GM19351 (cell line): ENCODE results near the gene PYY.
"Not testable (repeated sequence)": the region's sequence is repeated elsewhere in the genome, so short reads cannot be mapped to it uniquely, and the experiment has no call there.

Experiments used
- ATAC-seq: cut with Tn5 transposase; IDR thresholded peaks from one replicate; pipeline ENCODE4 v1.9.1; 2021; ENCODE audit warnings: mild to moderate bottlenecking, moderate library complexity; ENCODE audit not compliant: unreplicated experiment

PYY gene

GRCh38 chr17:43949781-43950180 is 4.0 kb downstream of the PYY start:
- no peak for ATAC-seq

DNA sequence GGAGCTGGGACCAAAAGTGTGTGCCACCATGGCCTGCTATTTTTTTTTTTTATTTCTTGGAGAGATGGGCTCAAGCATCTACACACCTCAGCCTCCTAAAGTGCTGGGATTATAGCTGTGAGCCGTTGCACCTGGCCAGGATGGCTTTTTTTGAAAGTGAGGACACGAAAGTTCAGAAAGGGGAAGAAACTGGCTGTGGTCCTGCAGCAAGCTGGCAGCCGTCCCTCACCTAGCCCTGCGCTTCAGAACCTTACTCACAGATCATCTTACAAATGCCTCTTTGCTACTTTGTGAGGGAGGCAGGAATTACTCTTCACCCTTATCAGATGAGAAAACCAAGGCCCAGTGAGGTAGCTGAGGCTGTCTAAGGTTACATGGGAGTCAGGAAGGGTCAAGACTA is 7.0 kb downstream of the PYY start:
- ATAC-seq: no peak

GRCh38 chr17:43945074-43945829 is 8.5 kb downstream of the PYY start:
- ATAC-seq: no peak

- ATAC-seq: no peak
Observed at GRCh38 chr17:43942051-43942685, 11.6 kb downstream of the PYY start, which contains the start of gene PPY. TSS of gene PPY (minus strand) at chr17:43942476. CDS start at chr17:43941654, 822 bp downstream.

- ATAC-seq: no peak
Observed at GRCh38 chr17:43940630-43941029, 13.1 kb downstream of the PYY start.

GRCh38 chr17:43939886-43940285 is 13.9 kb downstream of the PYY start:
- ATAC-seq: no peak

DNA sequence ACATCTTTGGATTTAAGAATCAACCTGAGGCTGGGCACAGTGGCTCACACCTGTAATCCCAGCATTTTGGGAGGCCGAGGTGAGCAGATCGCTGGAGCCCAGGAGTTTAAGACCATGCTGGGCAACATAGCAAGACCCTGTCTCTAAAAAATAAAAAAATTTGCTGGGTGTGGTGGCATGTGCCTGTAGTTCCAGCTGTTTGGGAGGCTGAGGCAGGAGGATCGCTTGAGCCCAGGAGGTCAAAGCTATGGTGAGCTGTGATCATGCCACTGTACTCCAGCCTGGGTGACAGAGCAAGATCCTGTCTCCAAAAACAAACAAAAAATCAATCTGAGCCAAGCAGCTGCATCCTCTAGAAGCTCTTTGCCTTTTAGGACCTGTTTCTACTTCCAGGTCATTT is 14.3 kb downstream of the PYY start:
- not testable (repeated sequence) for ATAC-seq

GRCh38 chr17:43938838-43939182 is 14.9 kb downstream of the PYY start:
- no peak for ATAC-seq

GRCh38 chr17:43936434-43936833 is 17.3 kb downstream of the PYY start:
- no peak for ATAC-seq

GRCh38 chr17:43935926-43936261 is 17.8 kb downstream of the PYY start:
- no peak for ATAC-seq

DNA sequence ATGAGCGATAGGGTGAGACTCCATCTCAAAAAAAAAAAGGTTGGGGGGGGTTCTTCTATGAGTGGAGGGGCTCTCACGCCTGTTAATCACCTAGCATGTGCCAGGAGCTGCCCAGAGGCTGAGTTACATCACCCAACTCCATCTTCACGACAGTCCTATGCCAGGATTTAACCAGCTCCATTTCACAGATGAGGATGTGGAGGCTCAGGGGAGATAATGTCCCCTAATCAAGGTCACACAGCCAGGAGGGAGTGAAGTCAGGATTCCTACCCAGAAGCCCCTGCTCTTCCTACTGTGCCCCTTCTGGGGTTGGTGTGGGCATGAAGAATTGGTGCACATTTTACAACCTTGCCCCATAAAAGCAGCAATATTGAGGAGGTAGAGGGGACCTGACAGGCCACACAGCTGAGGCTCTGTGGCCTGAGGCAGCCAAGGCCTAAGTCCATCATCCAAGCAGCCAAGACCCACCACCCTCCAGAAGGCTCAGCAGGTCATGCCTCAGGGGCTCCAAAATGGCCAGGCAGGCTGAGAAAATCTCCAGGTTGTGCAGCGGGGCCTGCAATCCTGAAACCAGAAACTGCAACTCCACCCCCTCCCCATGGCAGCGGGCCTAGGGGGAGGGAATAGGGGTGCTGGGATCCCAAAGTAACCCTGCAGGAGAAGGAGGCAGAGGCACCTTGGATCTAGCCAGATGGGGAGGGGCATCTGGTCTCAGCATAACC is 18.4 kb downstream of the PYY start:
- no peak for ATAC-seq

GRCh38 chr17:43932923-43933322 is 20.8 kb downstream of the PYY start:
- no peak for ATAC-seq

- ATAC-seq: no peak
Observed at GRCh38 chr17:43932357-43932756, 21.4 kb downstream of the PYY start.

GRCh38 chr17:43931062-43931571 is 22.6 kb downstream of the PYY start:
- no peak for ATAC-seq

GRCh38 chr17:43928609-43929008 is 25.1 kb downstream of the PYY start:
- ATAC-seq: no peak

- ATAC-seq: not testable (repeated sequence)
Observed at GRCh38 chr17:43927929-43928328, 25.8 kb downstream of the PYY start.

GRCh38 chr17:43927060-43927864 is 26.5 kb downstream of the PYY start:
- no peak for ATAC-seq

- ATAC-seq: no peak
Observed at GRCh38 chr17:43924558-43924957, 29.2 kb downstream of the PYY start.

- no peak for ATAC-seq
Observed at GRCh38 chr17:43920500-43921095, 33.1 kb downstream of the PYY start.

DNA sequence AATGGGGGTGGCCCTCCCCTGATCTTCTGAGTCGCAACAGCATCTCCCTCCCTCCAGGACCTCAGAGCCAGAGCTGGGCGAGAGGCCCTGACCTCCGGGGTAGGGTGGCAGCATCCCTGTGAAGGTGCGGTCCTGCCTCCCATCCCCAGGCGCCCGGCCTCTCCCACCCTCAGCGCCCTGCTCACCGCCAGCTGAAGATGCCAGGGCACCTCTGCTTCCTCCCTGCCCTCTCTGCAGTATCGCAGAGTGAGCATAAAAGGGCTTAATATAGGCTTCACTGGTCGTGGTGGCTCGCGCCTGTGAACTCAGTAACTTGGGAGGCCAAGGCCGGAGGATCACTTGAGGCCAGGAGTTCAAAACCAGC is 35.7 kb downstream of the PYY start:
- no peak for ATAC-seq
